Adipocyte (in vitro differentiated cells): ENCODE data around the gene MTHFR.

Source experiments
- DNase-seq: peaks from one replicate; pipeline ENCODE4 v3.0.0-alpha.2; 2015; ENCODE audit warnings: low read depth
- H3K27me3 ChIP-seq: replicated peaks from 2 replicates; pipeline ENCODE4 v1.7.0; 2013; ENCODE audit warnings: mild to moderate bottlenecking, low read length, moderate library complexity; ENCODE audit not compliant: control insufficient read depth, insufficient read depth
- H3K36me3 ChIP-seq: 2 replicates; pipeline ENCODE4 v1.7.0; 2013; ENCODE audit warnings: low read length, mild to moderate bottlenecking, moderate library complexity; ENCODE audit not compliant: control insufficient read depth, insufficient read depth, severe bottlenecking
- H3K4me1 ChIP-seq: 2 replicates; pipeline ENCODE4 v1.7.0; 2013; ENCODE audit warnings: mild to moderate bottlenecking, low read length, moderate library complexity; ENCODE audit not compliant: control insufficient read depth, insufficient read depth
- H3K4me3 ChIP-seq: 2 replicates; pipeline ENCODE4 v1.7.0; 2013; ENCODE audit warnings: mild to moderate bottlenecking, low read length, moderate library complexity
- H3K9ac ChIP-seq: 2 replicates; pipeline ENCODE4 v1.7.0; 2013; ENCODE audit warnings: mild to moderate bottlenecking, low read length, moderate library complexity
- H3K9me3 ChIP-seq: 2 replicates; pipeline ENCODE4 v1.7.0; 2013; ENCODE audit warnings: mild to moderate bottlenecking, low read length, moderate library complexity; ENCODE audit not compliant: control insufficient read depth

MTHFR gene

DNA sequence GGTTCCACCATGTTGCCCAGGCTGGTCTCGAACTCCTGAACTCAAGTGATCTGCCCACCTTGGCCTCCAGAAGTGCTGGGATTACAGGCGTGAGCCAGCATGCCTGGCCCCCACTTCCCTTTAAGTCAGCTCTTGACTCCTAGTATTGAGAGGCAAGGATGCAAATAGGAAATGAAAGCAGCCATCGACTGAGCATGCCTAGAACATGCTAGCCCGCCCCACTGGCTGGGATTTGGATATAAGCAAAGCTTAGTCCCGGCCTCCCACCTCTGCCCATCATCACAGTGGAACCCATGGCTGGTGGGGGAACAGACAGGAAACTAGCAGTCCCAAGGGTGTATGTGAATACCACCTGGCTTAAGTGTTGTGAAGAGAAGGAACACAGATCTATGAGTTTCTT lies 33.3 kb downstream of the MTHFR start:
- DNase-seq, result no peak
- no peaks in the 10 kb centered on the region for H3K9me3 ChIP-seq

DNA sequence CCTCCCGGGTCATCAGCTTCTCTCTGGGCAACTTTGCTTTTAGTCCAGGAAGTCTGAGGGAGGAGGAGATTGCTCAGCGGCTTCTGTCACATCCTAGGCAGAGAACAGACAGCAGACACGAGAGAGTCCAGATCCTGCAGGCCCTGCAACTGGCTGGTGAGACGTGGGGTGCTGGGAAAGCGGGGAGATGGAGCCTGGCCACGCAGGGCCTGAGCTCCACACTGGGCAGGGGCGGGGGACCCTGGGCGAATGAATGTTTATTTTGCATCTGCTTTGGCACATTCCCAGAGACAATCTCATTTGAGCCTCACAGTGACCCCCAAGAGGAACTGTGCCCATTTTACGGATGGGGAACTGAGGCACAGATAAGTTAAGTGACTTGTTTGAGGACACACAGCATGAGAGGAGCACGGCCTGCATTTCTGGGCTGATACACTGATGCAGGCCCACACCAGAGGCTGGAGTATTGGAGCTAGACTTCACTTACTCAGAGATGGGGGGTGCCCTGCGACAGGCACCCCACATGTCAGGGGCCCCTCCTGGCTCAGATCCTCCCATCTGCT lies 34.2 kb downstream of the MTHFR start:
- DNase-seq, result no peak
- no peak overlapping the region for H3K4me3 ChIP-seq
- no peaks in the 10 kb centered on the region for H3K36me3 ChIP-seq
- H3K9ac ChIP-seq, result no peak overlapping the region
- no peaks in the 10 kb centered on the region for H3K9me3 ChIP-seq
- H3K27me3 ChIP-seq, result peaks cover 13% of the 10 kb centered on the region
- no peaks in the 10 kb centered on the region for H3K4me1 ChIP-seq

More for the DNA sequence above, 33.3 kb downstream of the MTHFR start:
- Histone ChIP-seq H3K9ac (no peak overlapping the region), H3K4me3 (no peak overlapping the region), H3K27me3 (peaks cover 10% of the 10 kb centered on the region), H3K4me1 (no peaks in the 10 kb centered on the region), H3K36me3 (no peaks in the 10 kb centered on the region)

- H3K4me3 ChIP-seq, result no peak overlapping the region
- no peaks in the 10 kb centered on the region for H3K4me1 ChIP-seq
- H3K9me3 ChIP-seq, result no peaks in the 10 kb centered on the region
- peaks cover 20% of the 10 kb centered on the region for H3K27me3 ChIP-seq
- DNase-seq, result peak; percentile 55
- no peaks in the 10 kb centered on the region for H3K36me3 ChIP-seq
- H3K9ac ChIP-seq, result no peak overlapping the region
These were observed 35.8 kb downstream of the MTHFR start for GRCh38 chr1:11770011-11770410.

GRCh38 chr1:11769274-11769673 lies 36.5 kb downstream of the MTHFR start:
- no peak for DNase-seq
- Histone ChIP-seq H3K4me1 (no peaks in the 10 kb centered on the region), H3K9me3 (no peaks in the 10 kb centered on the region), H3K36me3 (no peaks in the 10 kb centered on the region), H3K9ac (no peak overlapping the region), H3K4me3 (no peak overlapping the region), H3K27me3 (peaks cover 21% of the 10 kb centered on the region)

GRCh38 chr1:11768821-11769220 lies 36.9 kb downstream of the MTHFR start:
- no peak overlapping the region for H3K9ac ChIP-seq
- no peaks in the 10 kb centered on the region for H3K9me3 ChIP-seq
- peaks cover 21% of the 10 kb centered on the region for H3K27me3 ChIP-seq
- H3K4me3 ChIP-seq, result no peak overlapping the region
- no peaks in the 10 kb centered on the region for H3K4me1 ChIP-seq
- peak; percentile 21 for DNase-seq
- H3K36me3 ChIP-seq, result no peaks in the 10 kb centered on the region

- H3K4me1 ChIP-seq, result no peaks in the 10 kb centered on the region
- no peak overlapping the region for H3K9ac ChIP-seq
- peaks cover 21% of the 10 kb centered on the region for H3K27me3 ChIP-seq
- H3K36me3 ChIP-seq, result no peaks in the 10 kb centered on the region
- DNase-seq, result peak; percentile 68
- no peaks in the 10 kb centered on the region for H3K9me3 ChIP-seq
- H3K4me3 ChIP-seq, result no peak overlapping the region
These were observed 37.7 kb downstream of the MTHFR start for GRCh38 chr1:11767922-11768704.

DNA sequence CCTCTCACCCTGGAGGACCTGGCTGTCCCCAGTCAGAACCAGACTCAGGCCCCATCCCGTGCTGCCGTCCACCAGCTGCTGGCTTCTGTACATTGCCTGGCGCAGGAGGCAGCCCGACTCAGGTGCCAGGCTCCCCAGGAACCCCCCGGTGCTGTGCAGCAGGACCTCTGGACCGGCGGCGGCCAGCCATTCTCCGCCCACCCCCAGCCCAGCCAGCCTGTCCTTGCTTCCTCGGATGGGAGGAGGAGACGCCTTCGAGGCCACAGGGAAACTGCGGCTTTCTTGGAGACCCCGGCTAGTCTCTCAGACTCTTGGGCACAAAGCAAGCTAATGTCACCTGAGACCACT lies 39.4 kb downstream of the MTHFR start:
- Histone ChIP-seq H3K36me3 (no peaks in the 10 kb centered on the region), H3K27me3 (peaks cover 36% of the 10 kb centered on the region), H3K4me1 (no peaks in the 10 kb centered on the region), H3K9me3 (no peaks in the 10 kb centered on the region), H3K4me3 (no peak overlapping the region), H3K9ac (no peak overlapping the region)
- no peak for DNase-seq

DNA sequence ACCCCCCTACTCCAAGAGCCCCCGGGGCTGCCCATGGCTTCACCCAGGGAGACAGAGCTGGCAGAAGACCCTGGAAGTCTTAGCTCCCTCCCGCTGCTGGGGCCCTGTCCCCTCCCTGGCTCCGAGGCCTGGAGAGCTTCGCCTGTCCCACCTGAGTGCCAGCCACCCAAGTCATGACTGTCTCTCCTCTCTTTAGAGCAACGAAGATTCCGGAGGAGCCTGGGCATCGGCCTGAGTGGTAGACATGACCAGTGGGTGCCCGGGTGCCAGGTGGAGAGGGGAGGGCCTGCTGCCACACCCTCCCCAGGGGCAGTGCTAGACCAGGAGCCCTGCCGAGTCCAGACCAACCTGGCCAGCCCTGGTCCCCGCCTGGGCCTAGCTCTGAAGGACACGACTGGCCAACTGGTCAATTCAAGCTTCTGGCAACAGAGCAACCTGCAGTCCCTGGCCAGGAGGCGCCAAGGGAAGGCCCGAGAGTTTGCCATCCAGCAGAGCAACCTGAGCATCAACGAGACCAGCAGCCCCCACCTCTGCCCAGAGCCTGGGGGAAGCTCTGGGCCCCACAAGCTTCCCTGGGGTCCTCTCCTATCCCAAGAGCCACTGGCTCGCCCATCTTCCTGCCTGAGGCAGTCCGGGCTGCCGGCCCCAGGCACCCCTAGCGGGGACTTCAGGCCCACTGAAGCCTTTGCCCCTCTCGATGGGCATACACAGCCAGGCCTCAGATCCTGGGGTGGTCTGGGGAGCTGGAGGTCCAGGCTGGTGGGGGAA lies 39.9 kb downstream of the MTHFR start:
- no peak overlapping the region for H3K9ac ChIP-seq
- H3K4me1 ChIP-seq, result no peaks in the 10 kb centered on the region
- DNase-seq, result no peak
- no peaks in the 10 kb centered on the region for H3K36me3 ChIP-seq
- no peaks in the 10 kb centered on the region for H3K9me3 ChIP-seq
- peaks cover 36% of the 10 kb centered on the region for H3K27me3 ChIP-seq
- no peak overlapping the region for H3K4me3 ChIP-seq

- H3K9me3 ChIP-seq, result no peaks in the 10 kb centered on the region
- no peak overlapping the region for H3K9ac ChIP-seq
- H3K36me3 ChIP-seq, result no peaks in the 10 kb centered on the region
- DNase-seq, result no peak
- peaks cover 42% of the 10 kb centered on the region for H3K27me3 ChIP-seq
- no peaks in the 10 kb centered on the region for H3K4me1 ChIP-seq
- H3K4me3 ChIP-seq, result no peak overlapping the region
These were observed 41.2 kb downstream of the MTHFR start for GRCh38 chr1:11764519-11764918.

GRCh38 chr1:11764115-11764514 lies 41.6 kb downstream of the MTHFR start:
- H3K9me3 ChIP-seq, result no peaks in the 10 kb centered on the region
- H3K27me3 ChIP-seq, result peaks cover 42% of the 10 kb centered on the region
- H3K9ac ChIP-seq, result no peak overlapping the region
- H3K36me3 ChIP-seq, result no peaks in the 10 kb centered on the region
- no peak for DNase-seq
- no peak overlapping the region for H3K4me3 ChIP-seq
- no peaks in the 10 kb centered on the region for H3K4me1 ChIP-seq

DNA sequence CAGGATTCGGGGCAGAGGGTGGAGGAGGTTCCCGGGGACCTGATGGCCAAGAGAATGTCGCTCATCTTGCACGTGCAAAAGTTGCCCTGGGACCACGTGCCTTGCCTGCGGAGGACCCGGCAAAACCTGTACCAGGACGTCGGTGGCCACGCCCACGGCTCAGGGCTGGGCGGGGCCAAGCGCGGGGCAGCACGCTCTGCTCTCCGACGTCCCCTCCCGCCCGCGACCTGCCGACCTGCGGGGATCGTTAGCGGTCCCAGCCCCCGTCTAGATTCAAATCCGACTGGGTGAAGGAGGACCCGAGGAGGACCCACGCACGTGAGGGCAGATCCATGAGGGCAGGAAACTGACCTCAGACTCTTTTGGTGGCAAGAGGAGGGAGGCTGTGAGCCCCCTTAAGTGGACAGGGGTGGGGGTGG lies 43.8 kb downstream of the MTHFR start, which contains the start of gene C1orf167:
TSS of gene C1orf167 (plus strand) at position 206 of the 419 bp plus-strand sequence. CDS start 2,208 bp downstream, outside the sequence.
- no peak for DNase-seq
- H3K9me3 ChIP-seq, result peaks cover 4% of the 10 kb centered on the region

More for the DNA sequence above, 43.8 kb downstream of the MTHFR start, which contains the start of gene C1orf167:
- Histone ChIP-seq H3K9ac (no peak within 1 kb of the TSS), H3K36me3 (no peaks in the 10 kb centered on the region), H3K4me3 (no peak within 1 kb of the TSS), H3K4me1 (no peaks in the 10 kb centered on the region), H3K27me3 (peaks cover 36% of the 10 kb centered on the region)
